DND-41 (cell line): Measurements from ENCODE around the gene FBXO38.

ENCODE experiments used
- ATAC-seq: fragments of 200-7000 bp; cut with Tn5 transposase; 3 replicates; pipeline ENCODE4 v1.9.1; 2021; ENCODE audit warnings: low read depth; ENCODE audit not compliant: insufficient read depth
- DNase-seq: peaks from one replicate; pipeline ENCODE4 v3.0.0-alpha.2; 2020
- H2AFZ ChIP-seq: 2 replicates; pipeline ENCODE4 v1.6.0; 2012; ENCODE audit warnings: low read depth, low read length
- H3K27ac ChIP-seq: 2 replicates; pipeline ENCODE4 v1.5.1; 2012; ENCODE audit warnings: low read length, inconsistent platforms
- H3K27me3 ChIP-seq: fragments of 200-600 bp; sonication (generic); 2 replicates; pipeline ENCODE4 v1.6.0; 2012; ENCODE audit warnings: low read length, mild to moderate bottlenecking, inconsistent platforms; ENCODE audit not compliant: insufficient read depth, poor library complexity
- H3K36me3 ChIP-seq: 2 replicates; pipeline ENCODE4 v1.5.1; 2012; ENCODE audit warnings: low read length, inconsistent platforms; ENCODE audit not compliant: insufficient read depth
- H3K4me1 ChIP-seq: 2 replicates; pipeline ENCODE4 v1.5.1; 2012; ENCODE audit warnings: mild to moderate bottlenecking, low read length; ENCODE audit not compliant: insufficient read depth
- H3K4me2 ChIP-seq: 2 replicates; pipeline ENCODE4 v1.6.0; 2012; ENCODE audit warnings: mild to moderate bottlenecking, moderate library complexity, low read length, inconsistent platforms; ENCODE audit not compliant: insufficient read depth
- H3K4me3 ChIP-seq, 2 experiments: fragments of 200-600 bp in 1 of 2; shearing (Covaris generic) in 1 of 2; 2 replicates each; pipeline ENCODE4 v1.5.1; 2012 to 2016; ENCODE audit warnings: inconsistent platforms in 2 of 2, low read length in 2 of 2, mild to moderate bottlenecking in 2 of 2, low read depth in 1 of 2, moderate library complexity in 1 of 2
- H3K79me2 ChIP-seq: 2 replicates; pipeline ENCODE4 v1.6.0; 2012; ENCODE audit warnings: low read length, inconsistent platforms; ENCODE audit not compliant: insufficient read depth
- H3K9ac ChIP-seq: 2 replicates; pipeline ENCODE4 v1.6.0; 2012; ENCODE audit warnings: low read depth, mild to moderate bottlenecking, inconsistent platforms, low read length, moderate library complexity
- H3K9me3 ChIP-seq: 2 replicates; pipeline ENCODE4 v1.5.1; 2012; ENCODE audit warnings: low read length, moderate library complexity, mild to moderate bottlenecking, inconsistent platforms; ENCODE audit not compliant: insufficient read depth, severe bottlenecking
- H4K20me1 ChIP-seq: 2 replicates; pipeline ENCODE4 v1.6.0; 2012; ENCODE audit warnings: low read length; ENCODE audit not compliant: insufficient read depth
- CTCF ChIP-seq: IDR thresholded peaks from 2 replicates; pipeline ENCODE4 v1.5.1; 2012; ENCODE audit warnings: borderline replicate concordance, low read length, moderate library complexity, mild to moderate bottlenecking; ENCODE audit not compliant: poor library complexity, severe bottlenecking; ENCODE audit errors: extremely low read depth
- EZH2 ChIP-seq: IDR thresholded peaks from 3 replicates; pipeline ENCODE4 v1.6.1; 2012; ENCODE audit warnings: borderline replicate concordance, low read depth, mild to moderate bottlenecking, moderate library complexity, low read length, inconsistent platforms; ENCODE audit not compliant: severe bottlenecking

The FBXO38 gene

DNA sequence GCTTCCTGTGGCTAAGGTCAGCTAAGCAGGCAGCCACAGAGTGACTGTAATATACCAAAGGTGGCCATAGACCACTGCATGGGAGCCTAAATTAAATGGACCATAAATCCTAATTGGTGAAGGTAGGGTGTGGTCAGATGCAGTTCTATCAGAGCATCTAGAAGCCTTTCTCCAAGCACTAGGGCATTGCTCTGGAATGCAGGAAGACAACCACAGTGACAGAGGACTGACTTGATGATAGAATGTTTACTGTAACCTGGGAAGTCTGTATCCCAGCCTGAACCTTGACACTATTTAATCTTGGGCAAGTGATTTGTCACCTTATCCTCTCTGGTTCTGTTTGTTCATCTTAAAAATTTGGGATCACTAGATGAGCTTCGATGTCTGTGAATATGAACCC lies 2.3 kb downstream of the FBXO38 start:
- Histone ChIP-seq H3K4me1 (peaks cover 37% of the 10 kb centered on the region), H3K36me3 (peaks cover 10% of the 10 kb centered on the region; the same call in 1 of the 2 replicates), H4K20me1 (peaks cover 28% of the 10 kb centered on the region; the same call in 1 of the 2 replicates), H3K27ac (no peak overlapping the region), H3K27me3 (no peaks in the 10 kb centered on the region), H3K9ac (no peak overlapping the region), H3K4me2 (peak overlapping the region; percentile 89), H3K4me3 (no peak overlapping the region), H3K9me3 (no peaks in the 10 kb centered on the region), H3K79me2 (peaks cover 71% of the 10 kb centered on the region), H2AFZ (no peak overlapping the region)
- ATAC-seq (no peak), DNase-seq (no peak)
- TF ChIP-seq EZH2 (no peak), CTCF (no peak)

- no peak for ATAC-seq
- H3K27ac ChIP-seq = no peak overlapping the region
- no peaks in the 10 kb centered on the region for H3K9me3 ChIP-seq
- no peak overlapping the region for H3K4me3 ChIP-seq
- H3K79me2 ChIP-seq = peaks cover 82% of the 10 kb centered on the region
- no peak overlapping the region for H3K4me2 ChIP-seq
- H4K20me1 ChIP-seq = peaks cover 34% of the 10 kb centered on the region; the same call in 1 of the 2 replicates
- H3K27me3 ChIP-seq = no peaks in the 10 kb centered on the region
- TF ChIP-seq CTCF (no peak), EZH2 (no peak)
- DNase-seq = no peak
- peaks cover 32% of the 10 kb centered on the region for H3K4me1 ChIP-seq
- no peak overlapping the region for H3K9ac ChIP-seq
- peaks cover 10% of the 10 kb centered on the region; the same call in 1 of the 2 replicates for H3K36me3 ChIP-seq
- H2AFZ ChIP-seq = no peak overlapping the region
These were observed 3.6 kb downstream of the FBXO38 start for GRCh38 chr5:148387325-148387724.

DNA sequence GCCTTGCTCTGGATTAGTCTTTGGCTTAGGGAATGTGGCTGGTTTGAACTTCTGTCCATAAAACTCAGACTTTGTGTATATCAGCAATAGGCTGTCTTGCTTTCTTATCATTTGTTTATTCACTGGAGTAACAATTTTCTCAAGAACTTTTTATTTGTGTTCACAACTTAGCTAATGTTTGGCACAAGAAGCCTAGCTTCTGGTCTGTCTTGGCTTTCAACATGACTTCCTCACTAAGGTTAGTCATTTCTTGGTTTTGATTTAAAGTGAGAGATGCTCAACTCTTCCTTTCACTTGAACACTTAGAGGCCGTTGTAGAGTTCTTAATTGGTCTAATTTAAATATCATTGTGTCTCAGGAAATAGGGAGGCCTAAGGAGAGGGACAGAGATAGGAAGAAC lies 4.9 kb downstream of the FBXO38 start:
- peaks cover 96% of the 10 kb centered on the region for H3K79me2 ChIP-seq
- no peak for ATAC-seq
- no peak overlapping the region for H3K9ac ChIP-seq
- H3K27me3 ChIP-seq = no peaks in the 10 kb centered on the region
- DNase-seq = no peak
- H3K4me2 ChIP-seq = no peak overlapping the region
- TF ChIP-seq CTCF = no peak
- no peak for TF ChIP-seq EZH2
- H3K4me1 ChIP-seq = peaks cover 23% of the 10 kb centered on the region
- no peak overlapping the region for H3K27ac ChIP-seq
- H2AFZ ChIP-seq = no peak overlapping the region
- H3K4me3 ChIP-seq = no peak overlapping the region
- peaks cover 45% of the 10 kb centered on the region; the same call in 1 of the 2 replicates for H4K20me1 ChIP-seq
- peaks cover 10% of the 10 kb centered on the region; the same call in 1 of the 2 replicates for H3K36me3 ChIP-seq
- no peaks in the 10 kb centered on the region for H3K9me3 ChIP-seq

DNA sequence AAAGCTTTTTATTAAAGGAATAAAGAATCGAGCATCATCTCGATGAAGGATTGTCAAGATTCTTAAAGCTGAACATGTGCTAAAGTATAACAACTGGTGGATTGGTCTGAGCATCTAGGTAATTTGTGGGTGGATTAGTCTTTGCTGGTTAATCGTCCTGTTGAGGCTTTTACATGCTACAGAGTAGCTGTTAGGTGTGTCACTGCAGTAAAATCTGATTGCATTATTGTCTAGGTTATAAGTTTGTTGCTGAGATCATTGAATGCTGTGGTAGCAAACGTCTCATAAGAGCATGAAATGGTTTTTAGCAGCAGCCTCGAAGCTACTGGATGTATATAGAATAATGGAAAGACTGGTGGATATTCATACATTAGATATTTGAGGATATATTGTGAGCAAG lies 7.2 kb downstream of the FBXO38 start:
- Histone ChIP-seq H2AFZ (no peak overlapping the region), H4K20me1 (peaks cover 35% of the 10 kb centered on the region; the same call in 1 of the 2 replicates), H3K4me2 (no peak overlapping the region), H3K36me3 (peaks cover 27% of the 10 kb centered on the region), H3K27me3 (no peaks in the 10 kb centered on the region), H3K27ac (no peak overlapping the region), H3K9ac (no peak overlapping the region), H3K9me3 (no peaks in the 10 kb centered on the region), H3K4me1 (peaks cover 7% of the 10 kb centered on the region), H3K4me3 (no peak overlapping the region), H3K79me2 (peaks cover 84% of the 10 kb centered on the region)
- DNase-seq = no peak
- no peak for ATAC-seq
- TF ChIP-seq EZH2 (no peak), CTCF (no peak)
